GM03348 (cell line): ENCODE data around the gene P2RX5.

Experiments
- DNase-seq: peaks from one replicate; pipeline ENCODE4 v3.0.0; 2012; ENCODE audit warnings: low spot score

Gene P2RX5

GRCh38 chr17:3681565-3681964 is 14.4 kb downstream of the P2RX5 start:
- DNase-seq: no peak

- DNase-seq: no peak
These were observed 14.9 kb downstream of the P2RX5 start for GRCh38 chr17:3681057-3681456.

- no peak for DNase-seq
These were observed 16.3 kb downstream of the P2RX5 start for GRCh38 chr17:3679531-3680126.

GRCh38 chr17:3678821-3679530 is 17.0 kb downstream of the P2RX5 start:
- no peak for DNase-seq

- DNase-seq: peak; percentile 31
These were observed 17.7 kb downstream of the P2RX5 start for GRCh38 chr17:3678095-3678820.

- DNase-seq: no peak
These were observed 20.1 kb downstream of the P2RX5 start for GRCh38 chr17:3675886-3676285.

- DNase-seq: no peak
These were observed 23.4 kb downstream of the P2RX5 start for GRCh38 chr17:3672571-3672970.

GRCh38 chr17:3669548-3669947 is 26.4 kb downstream of the P2RX5 start:
- DNase-seq: no peak

- DNase-seq: no peak
These were observed 26.9 kb downstream of the P2RX5 start for GRCh38 chr17:3669085-3669347.

GRCh38 chr17:3668279-3669084 is 27.5 kb downstream of the P2RX5 start, which contains the start of the genes EMC6 and TAX1BP3:
Gene EMC6, plus strand, starts transcription at chr17:3668812. Its CDS starts 335 bp downstream, at chr17:3669147.
Gene TAX1BP3, minus strand, starts transcription at chr17:3668578. Its CDS starts 52 bp downstream, at chr17:3668526.
- peak; percentile 100 for DNase-seq

GRCh38 chr17:3667366-3668278 is 28.3 kb downstream of the P2RX5 start:
- DNase-seq: peak; percentile 97

- no peak for DNase-seq
These were observed 29.4 kb downstream of the P2RX5 start for GRCh38 chr17:3666516-3666915.

GRCh38 chr17:3665834-3666233 is 30.1 kb downstream of the P2RX5 start:
- no peak for DNase-seq

- DNase-seq: no peak
These were observed 32.6 kb downstream of the P2RX5 start for GRCh38 chr17:3663102-3664011.

- DNase-seq: no peak
These were observed 35.6 kb downstream of the P2RX5 start for GRCh38 chr17:3660311-3660891.

GRCh38 chr17:3659541-3660111 is 36.3 kb downstream of the P2RX5 start:
- peak; percentile 96 for DNase-seq

GRCh38 chr17:3658784-3659449 is 37.0 kb downstream of the P2RX5 start:
- DNase-seq: peak; percentile 17

GRCh38 chr17:3657874-3658783 is 37.8 kb downstream of the P2RX5 start:
- DNase-seq: no peak
